A549 (cell line): ENCODE data around the gene NFASC.

Experiments used
- CEBPB ChIP-seq, 2 experiments: fragments of >200 bp in 1 of 2; sonication (Bioruptor Twin) in 1 of 2; formaldehyde crosslinking in 1 of 2; IDR thresholded peaks; 2 replicates each; pipeline ENCODE4 v1.6.1; 2012 to 2016
- EP300 ChIP-seq, 2 experiments: fragments of >200 bp; sonication (Bioruptor Twin); formaldehyde crosslinking; IDR thresholded peaks; 2 replicates in 1 of 2; 3 replicates in 1 of 2; pipeline ENCODE4 v1.6.1; 2016 to 2017
- HOXB13 ChIP-seq: fragments of 250-450 bp; sonication (Bioruptor Pico); IDR thresholded peaks from 2 replicates; pipeline ENCODE4 v1.5.0; 2020; ENCODE audit warnings: low read depth, mild to moderate bottlenecking, moderate library complexity
- HOXB5 ChIP-seq: fragments of 250-450 bp; sonication (Bioruptor Pico); IDR thresholded peaks from 2 replicates; pipeline ENCODE4 v1.5.0; 2020; ENCODE audit warnings: mild to moderate bottlenecking, moderate library complexity
- KDM1A ChIP-seq: fragments of 200-600 bp; sonication (generic); IDR thresholded peaks from 2 replicates; pipeline ENCODE4 v1.6.1; 2016; ENCODE audit warnings: low read depth, mild to moderate bottlenecking
- PHF8 ChIP-seq: fragments of 200-600 bp; sonication (generic); IDR thresholded peaks from 2 replicates; pipeline ENCODE4 v1.6.1; 2016; ENCODE audit warnings: low read depth, mild to moderate bottlenecking, antibody characterized with exemption, moderate library complexity, borderline replicate concordance
- POLR2A ChIP-seq: IDR thresholded peaks from 2 replicates; pipeline ENCODE4 v1.6.1; 2012; ENCODE audit warnings: mild to moderate bottlenecking, low read length
- RAD21 ChIP-seq, 2 experiments: fragments of >200 bp in 1 of 2; sonication (Bioruptor Twin) in 1 of 2; formaldehyde crosslinking in 1 of 2; IDR thresholded peaks in 1 of 2; conservative IDR thresholded peaks in 1 of 2; 2 replicates in 1 of 2; 3 replicates in 1 of 2; pipeline ENCODE4 v1.6.1; 2012 to 2018; ENCODE audit warnings: inconsistent platforms in 1 of 2
- TF ChIP-seq, protein P1 (sequence below): fragments of >200 bp; sonication (Bioruptor Twin); formaldehyde crosslinking; IDR thresholded peaks from 3 replicates; pipeline ENCODE4 v1.5.1; 2016
- TF ChIP-seq, protein P2 (sequence below): fragments of 200-600 bp; sonication (generic); IDR thresholded peaks from 2 replicates; pipeline ENCODE4 v1.6.1; 2016; ENCODE audit warnings: antibody characterized with exemption, mild to moderate bottlenecking, moderate library complexity
- TF ChIP-seq, protein P3 (sequence below): IDR thresholded peaks from 2 replicates; pipeline ENCODE4 v1.6.1; 2012

- TF ChIP-seq, protein P1, sequence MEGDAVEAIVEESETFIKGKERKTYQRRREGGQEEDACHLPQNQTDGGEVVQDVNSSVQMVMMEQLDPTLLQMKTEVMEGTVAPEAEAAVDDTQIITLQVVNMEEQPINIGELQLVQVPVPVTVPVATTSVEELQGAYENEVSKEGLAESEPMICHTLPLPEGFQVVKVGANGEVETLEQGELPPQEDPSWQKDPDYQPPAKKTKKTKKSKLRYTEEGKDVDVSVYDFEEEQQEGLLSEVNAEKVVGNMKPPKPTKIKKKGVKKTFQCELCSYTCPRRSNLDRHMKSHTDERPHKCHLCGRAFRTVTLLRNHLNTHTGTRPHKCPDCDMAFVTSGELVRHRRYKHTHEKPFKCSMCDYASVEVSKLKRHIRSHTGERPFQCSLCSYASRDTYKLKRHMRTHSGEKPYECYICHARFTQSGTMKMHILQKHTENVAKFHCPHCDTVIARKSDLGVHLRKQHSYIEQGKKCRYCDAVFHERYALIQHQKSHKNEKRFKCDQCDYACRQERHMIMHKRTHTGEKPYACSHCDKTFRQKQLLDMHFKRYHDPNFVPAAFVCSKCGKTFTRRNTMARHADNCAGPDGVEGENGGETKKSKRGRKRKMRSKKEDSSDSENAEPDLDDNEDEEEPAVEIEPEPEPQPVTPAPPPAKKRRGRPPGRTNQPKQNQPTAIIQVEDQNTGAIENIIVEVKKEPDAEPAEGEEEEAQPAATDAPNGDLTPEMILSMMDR = no peak
- TF ChIP-seq RAD21 (conservative IDR thresholded peaks at IDR 0.05 in 1 of 2, IDR thresholded peaks at IDR 0.05 in 1 of 2) (no peak), PHF8 (no peak), POLR2A (no peak), KDM1A (no peak), HOXB5 (CRISPR knock-in tag) (no peak), CEBPB (IDR thresholded peaks at IDR 0.05) (no peak), HOXB13 (CRISPR knock-in tag) (no peak), EP300 (IDR thresholded peaks at IDR 0.05) (no peak)
- TF ChIP-seq, protein P2, sequence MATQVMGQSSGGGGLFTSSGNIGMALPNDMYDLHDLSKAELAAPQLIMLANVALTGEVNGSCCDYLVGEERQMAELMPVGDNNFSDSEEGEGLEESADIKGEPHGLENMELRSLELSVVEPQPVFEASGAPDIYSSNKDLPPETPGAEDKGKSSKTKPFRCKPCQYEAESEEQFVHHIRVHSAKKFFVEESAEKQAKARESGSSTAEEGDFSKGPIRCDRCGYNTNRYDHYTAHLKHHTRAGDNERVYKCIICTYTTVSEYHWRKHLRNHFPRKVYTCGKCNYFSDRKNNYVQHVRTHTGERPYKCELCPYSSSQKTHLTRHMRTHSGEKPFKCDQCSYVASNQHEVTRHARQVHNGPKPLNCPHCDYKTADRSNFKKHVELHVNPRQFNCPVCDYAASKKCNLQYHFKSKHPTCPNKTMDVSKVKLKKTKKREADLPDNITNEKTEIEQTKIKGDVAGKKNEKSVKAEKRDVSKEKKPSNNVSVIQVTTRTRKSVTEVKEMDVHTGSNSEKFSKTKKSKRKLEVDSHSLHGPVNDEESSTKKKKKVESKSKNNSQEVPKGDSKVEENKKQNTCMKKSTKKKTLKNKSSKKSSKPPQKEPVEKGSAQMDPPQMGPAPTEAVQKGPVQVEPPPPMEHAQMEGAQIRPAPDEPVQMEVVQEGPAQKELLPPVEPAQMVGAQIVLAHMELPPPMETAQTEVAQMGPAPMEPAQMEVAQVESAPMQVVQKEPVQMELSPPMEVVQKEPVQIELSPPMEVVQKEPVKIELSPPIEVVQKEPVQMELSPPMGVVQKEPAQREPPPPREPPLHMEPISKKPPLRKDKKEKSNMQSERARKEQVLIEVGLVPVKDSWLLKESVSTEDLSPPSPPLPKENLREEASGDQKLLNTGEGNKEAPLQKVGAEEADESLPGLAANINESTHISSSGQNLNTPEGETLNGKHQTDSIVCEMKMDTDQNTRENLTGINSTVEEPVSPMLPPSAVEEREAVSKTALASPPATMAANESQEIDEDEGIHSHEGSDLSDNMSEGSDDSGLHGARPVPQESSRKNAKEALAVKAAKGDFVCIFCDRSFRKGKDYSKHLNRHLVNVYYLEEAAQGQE = no peak
- TF ChIP-seq, protein P3, sequence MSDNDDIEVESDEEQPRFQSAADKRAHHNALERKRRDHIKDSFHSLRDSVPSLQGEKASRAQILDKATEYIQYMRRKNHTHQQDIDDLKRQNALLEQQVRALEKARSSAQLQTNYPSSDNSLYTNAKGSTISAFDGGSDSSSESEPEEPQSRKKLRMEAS = no peak
Measured at GRCh38 chr1:204968135-204968534, 97.5 kb downstream of the NFASC start.
